Heart left ventricle (tissue), 13 donors: Measurements from ENCODE around the gene GRK5.

Experiments
- POLR2A ChIP-seq, 2 donors: fragments of 450-650 bp; IDR thresholded peaks; one replicate each; pipeline ENCODE4 v1.6.1; 2017; ENCODE audit warnings: antibody characterized with exemption in 2 of 2, mild to moderate bottlenecking in 2 of 2, moderate library complexity in 2 of 2
- TF ChIP-seq, protein P1 (sequence below), 12 donors: fragments of 200-600 bp; sonication (generic) in 4 of 12; IDR thresholded peaks; one replicate each; pipeline versions ENCODE4 v1.5.0 to v1.8.0; 2018 to 2022; ENCODE audit warnings: antibody characterized with exemption in 12 of 12, mild to moderate bottlenecking in 5 of 12
- donor health status: ischemic (EF 13 %, LVEDD 7.1; RV severe dilation, severe dysfunction).
- donor health status: DM: no; HTN: yes; CAD: no.
- donor health status: DM: no; HTN: no; CAD: no.
- donor health status: ischemic (EF 25% LVEDD 6.9; RV normal size, moderate dysfunction).
- donor health status: ischemic (EF 25% LVEDD 5.7; RV mildly dilated, moderate dysfunction).
- donor health status: ischemic (EF 35%, LVEDD 5.7; RV mildly dilated, moderate dysfunction).
- donor health status: nonischemic (EF 11% LVEDD 7.7; RV severe dilation, severe dysfunction).
- donor health status: DM: yes; HTN: yes; CAD: no.
- donor health status: PGD.
- donor health status: ischemic (EF 29% LVEDD 5.4; RV normal size, mild dysfunction).
- donor health status: nonischemic (EF 23%, LVEDD 6.1; RV moderate dilation, normal function).

GRCh38 chr10:119504651-119505050, 297.3 kb downstream of the GRK5 start:
- TF ChIP-seq, protein P1, sequence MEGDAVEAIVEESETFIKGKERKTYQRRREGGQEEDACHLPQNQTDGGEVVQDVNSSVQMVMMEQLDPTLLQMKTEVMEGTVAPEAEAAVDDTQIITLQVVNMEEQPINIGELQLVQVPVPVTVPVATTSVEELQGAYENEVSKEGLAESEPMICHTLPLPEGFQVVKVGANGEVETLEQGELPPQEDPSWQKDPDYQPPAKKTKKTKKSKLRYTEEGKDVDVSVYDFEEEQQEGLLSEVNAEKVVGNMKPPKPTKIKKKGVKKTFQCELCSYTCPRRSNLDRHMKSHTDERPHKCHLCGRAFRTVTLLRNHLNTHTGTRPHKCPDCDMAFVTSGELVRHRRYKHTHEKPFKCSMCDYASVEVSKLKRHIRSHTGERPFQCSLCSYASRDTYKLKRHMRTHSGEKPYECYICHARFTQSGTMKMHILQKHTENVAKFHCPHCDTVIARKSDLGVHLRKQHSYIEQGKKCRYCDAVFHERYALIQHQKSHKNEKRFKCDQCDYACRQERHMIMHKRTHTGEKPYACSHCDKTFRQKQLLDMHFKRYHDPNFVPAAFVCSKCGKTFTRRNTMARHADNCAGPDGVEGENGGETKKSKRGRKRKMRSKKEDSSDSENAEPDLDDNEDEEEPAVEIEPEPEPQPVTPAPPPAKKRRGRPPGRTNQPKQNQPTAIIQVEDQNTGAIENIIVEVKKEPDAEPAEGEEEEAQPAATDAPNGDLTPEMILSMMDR (IDR thresholded peaks at IDR 0.05): no peak
- TF ChIP-seq POLR2A (IDR thresholded peaks at IDR 0.05): no peak
